Measurements from ENCODE around the gene TWSG1. TPM values are rescaled to one million over a fixed set of nuclear protein-coding genes. Genes with fewer than 3 reads are reported as not detected.

TWSG1 gene
- total RNA-seq, 2 experiments from 2014 or later: 7.8 to 8.9 TPM

Other genes starting within 250 kb of the TWSG1 start
- 100 to 1,000 TPM; 200 to 206 TPM for gene NDUFV2, start 232.1 kb upstream of the TWSG1 start, total RNA-seq
- 10 to 100 TPM; 60.8 to 68.9 TPM for gene ANKRD12, start 198.0 kb upstream of the TWSG1 start, total RNA-seq
- gene RALBP1, start 140.7 kb downstream of the TWSG1 start, total RNA-seq: 10 to 100 TPM; 48.6 to 51.2 TPM